Upper lobe of right lung (tissue), 1 donor: ENCODE measurements around the gene CLEC20A. TPM values are rescaled to one million over a fixed set of nuclear protein-coding genes. Genes with fewer than 3 reads are reported as not detected.
A peak's percentile ranks its signal among the peaks of the same experiment; 100 is the strongest.

Experiments
- ATAC-seq: fragments of 200-7000 bp; cut with Tn5 transposase; one replicate; pipeline ENCODE4 v1.9.1; 2020; ENCODE audit warnings: mild to moderate bottlenecking, moderate library complexity
- DNase-seq: peaks from one replicate; pipeline ENCODE4 v3.0.0-alpha.2; 2020
- H3K27ac ChIP-seq: fragments of 200-600 bp; one replicate; pipeline ENCODE4 v1.8.0; 2022
- H3K27me3 ChIP-seq: fragments of 200-600 bp; one replicate; pipeline ENCODE4 v1.8.0; 2022; ENCODE audit warnings: mild to moderate bottlenecking
- H3K36me3 ChIP-seq: fragments of 200-600 bp; one replicate; pipeline ENCODE4 v1.8.0; 2022
- H3K4me1 ChIP-seq: fragments of 200-600 bp; one replicate; pipeline ENCODE4 v1.8.0; 2022
- H3K4me3 ChIP-seq: fragments of 200-600 bp; one replicate; pipeline ENCODE4 v1.8.0; 2022; ENCODE audit warnings: mild to moderate bottlenecking
- H3K9me3 ChIP-seq: fragments of 200-600 bp; one replicate; pipeline ENCODE4 v1.8.0; 2022
- CTCF ChIP-seq: fragments of 200-600 bp; IDR thresholded peaks from one replicate; pipeline ENCODE4 v1.8.0; 2022; ENCODE audit warnings: antibody characterized with exemption
- intact Hi-C: fragments of 100-400 bp; cut with DNase I; formaldehyde crosslinking; loops from one replicate; pipeline ENCODE4 v1.11.0; 2022
- total RNA-seq: library from RNA; stranded (reverse); fragmentation: NEBNext Ultra II Directional; extraction: Animal tissue kit (Norgen Biotek cat#: 25700); gene quantifications from one replicate; pipeline ENCODE4 v1.2.1, GENCODE V29; 2021
- donor health status: DM: no; HTN: yes; CAD: no; lungs with severe emphysema.

Gene CLEC20A
- total RNA-seq, 1 donor from 2014 or later = not detected

GRCh38 chr1:178532392-178532791 is 35.6 kb upstream of the CLEC20A start:
- Histone ChIP-seq H3K27me3 (no peaks in the 10 kb centered on the region), H3K9me3 (no peaks in the 10 kb centered on the region), H3K4me1 (peaks cover 4% of the 10 kb centered on the region), H3K4me3 (no peak overlapping the region), H3K36me3 (no peaks in the 10 kb centered on the region), H3K27ac (no peak overlapping the region)
- intact Hi-C loops = no loop called here
- peak; percentile 90 for TF ChIP-seq CTCF
- peak; percentile 89 for ATAC-seq
- DNase-seq = peak; percentile 88

- ATAC-seq (peak; percentile 18), DNase-seq (no peak)
- Histone ChIP-seq H3K9me3 (no peaks in the 10 kb centered on the region), H3K36me3 (no peaks in the 10 kb centered on the region), H3K4me1 (no peaks in the 10 kb centered on the region), H3K27me3 (no peaks in the 10 kb centered on the region), H3K27ac (no peak overlapping the region), H3K4me3 (no peak overlapping the region)
- TF ChIP-seq CTCF = no peak
- intact Hi-C loops = no loop called here
Observed at GRCh38 chr1:178531887-178532286, 35.1 kb upstream of the CLEC20A start.

GRCh38 chr1:178530502-178530901 is 33.7 kb upstream of the CLEC20A start:
- H3K36me3 ChIP-seq = no peaks in the 10 kb centered on the region
- no peak for TF ChIP-seq CTCF

GRCh38 chr1:178530037-178530402 is 33.3 kb upstream of the CLEC20A start:
- peak; percentile 32 for ATAC-seq
- Histone ChIP-seq H3K36me3 (no peaks in the 10 kb centered on the region), H3K9me3 (no peaks in the 10 kb centered on the region), H3K4me1 (no peaks in the 10 kb centered on the region), H3K27me3 (no peaks in the 10 kb centered on the region), H3K4me3 (no peak overlapping the region), H3K27ac (no peak overlapping the region)
- no peak for TF ChIP-seq CTCF
- no peak for DNase-seq
- intact Hi-C loops = no loop called here

More at GRCh38 chr1:178530502-178530901, 33.7 kb upstream of the CLEC20A start:
- intact Hi-C loops = no loop called here
- H3K9me3 ChIP-seq = no peaks in the 10 kb centered on the region
- H3K27me3 ChIP-seq = no peaks in the 10 kb centered on the region
- DNase-seq (no peak), ATAC-seq (no peak)
- H3K27ac ChIP-seq = no peak overlapping the region
- no peaks in the 10 kb centered on the region for H3K4me1 ChIP-seq
- H3K4me3 ChIP-seq = no peak overlapping the region

- Histone ChIP-seq H3K9me3 (no peaks in the 10 kb centered on the region), H3K36me3 (no peaks in the 10 kb centered on the region), H3K27me3 (no peaks in the 10 kb centered on the region), H3K4me3 (no peak overlapping the region), H3K27ac (no peak overlapping the region), H3K4me1 (no peaks in the 10 kb centered on the region)
- TF ChIP-seq CTCF = no peak
- intact Hi-C loops = no loop called here
- DNase-seq (no peak), ATAC-seq (no peak)
Observed at GRCh38 chr1:178529364-178530036, 32.7 kb upstream of the CLEC20A start.

GRCh38 chr1:178528953-178529335 is 32.2 kb upstream of the CLEC20A start:
- no peaks in the 10 kb centered on the region for H3K36me3 ChIP-seq
- no peak overlapping the region for H3K4me3 ChIP-seq
- intact Hi-C loops = no loop called here
- TF ChIP-seq CTCF = no peak
- H3K4me1 ChIP-seq = no peaks in the 10 kb centered on the region
- H3K27ac ChIP-seq = no peak overlapping the region
- DNase-seq = no peak
- no peaks in the 10 kb centered on the region for H3K9me3 ChIP-seq
- H3K27me3 ChIP-seq = no peaks in the 10 kb centered on the region
- ATAC-seq = no peak
